A549 treated with DMSO at 1 μM for 4 hours (cell line): ENCODE results near the gene RAPGEF6. TPM values are rescaled to one million over a fixed set of nuclear protein-coding genes. Genes with fewer than 3 reads are reported as not detected.

ENCODE experiments used
- total RNA-seq: library from RNA; stranded (reverse); fragments of 200-300 nt; extraction: Qiagen RNA extraction; gene quantifications from 5 replicates; pipeline ENCODE4 v1.2.3, GENCODE V29; 2022; ENCODE audit warnings: low read depth

The RAPGEF6 gene
- 6.4 to 9.3 TPM (median 7.6 TPM) in 5 replicates for total RNA-seq

GRCh38 chr5:131634996-131635683 lies at the start of gene RAPGEF6:
TSS of gene RAPGEF6 (minus strand) at chr5:131635229. CDS start at chr5:131635030, 199 bp downstream.

Other genes with a start within 250 kb of the RAPGEF6 start
- 11.7 to 15.0 TPM (median 14.2 TPM) in 5 replicates for gene FNIP1, start 161.8 kb upstream of the RAPGEF6 start, total RNA-seq